Glutamatergic neuron (in vitro differentiated cells): ENCODE measurements around the gene SLC4A8. TPM values are rescaled to one million over a fixed set of nuclear protein-coding genes. Genes with fewer than 3 reads are reported as not detected.

ENCODE experiments used
- DNase-seq: peaks from one replicate; pipeline ENCODE4 v3.0.0; 2022
- H3K27ac Mint-ChIP-seq: one replicate; pipeline ENCODE4 v1.8.0; 2020; ENCODE audit warnings: mild to moderate bottlenecking, mixed read lengths, inconsistent platforms; ENCODE audit not compliant: unreplicated experiment
- H3K27me3 Mint-ChIP-seq: one replicate; pipeline ENCODE4 v1.8.0; 2020; ENCODE audit warnings: mild to moderate bottlenecking, moderate library complexity, mixed read lengths, inconsistent platforms; ENCODE audit not compliant: unreplicated experiment
- H3K36me3 Mint-ChIP-seq: one replicate; pipeline ENCODE4 v1.8.0; 2020; ENCODE audit warnings: mild to moderate bottlenecking, mixed read lengths, inconsistent platforms; ENCODE audit not compliant: unreplicated experiment
- H3K4me1 Mint-ChIP-seq: one replicate; pipeline ENCODE4 v1.8.0; 2020; ENCODE audit warnings: mild to moderate bottlenecking, low read depth, mixed read lengths, inconsistent platforms; ENCODE audit not compliant: unreplicated experiment
- H3K4me3 Mint-ChIP-seq: one replicate; pipeline ENCODE4 v1.8.0; 2020; ENCODE audit warnings: mild to moderate bottlenecking, mixed read lengths, inconsistent platforms; ENCODE audit not compliant: unreplicated experiment
- H3K9me3 Mint-ChIP-seq: one replicate; pipeline ENCODE4 v1.8.0; 2020; ENCODE audit warnings: mild to moderate bottlenecking, moderate library complexity, mixed read lengths, inconsistent platforms; ENCODE audit not compliant: unreplicated experiment
- total RNA-seq: library from RNA; stranded (reverse); fragmentation: NEBNext Ultra II Directional; extraction: Animal tissue kit (Norgen Biotek cat#: 25700); gene quantifications from one replicate; pipeline ENCODE4 v1.2.1, GENCODE V29; 2021; ENCODE audit not compliant: unreplicated experiment
- TF ChIP-seq, protein P1 (sequence below): fragments of 200-600 bp; sonication (generic); IDR thresholded peaks from one replicate; pipeline ENCODE4 v1.5.0; 2021; ENCODE audit not compliant: partially characterized antibody, unreplicated experiment

SLC4A8 gene
- total RNA-seq, 1 donor from 2014 or later, result 80.0 TPM

DNA sequence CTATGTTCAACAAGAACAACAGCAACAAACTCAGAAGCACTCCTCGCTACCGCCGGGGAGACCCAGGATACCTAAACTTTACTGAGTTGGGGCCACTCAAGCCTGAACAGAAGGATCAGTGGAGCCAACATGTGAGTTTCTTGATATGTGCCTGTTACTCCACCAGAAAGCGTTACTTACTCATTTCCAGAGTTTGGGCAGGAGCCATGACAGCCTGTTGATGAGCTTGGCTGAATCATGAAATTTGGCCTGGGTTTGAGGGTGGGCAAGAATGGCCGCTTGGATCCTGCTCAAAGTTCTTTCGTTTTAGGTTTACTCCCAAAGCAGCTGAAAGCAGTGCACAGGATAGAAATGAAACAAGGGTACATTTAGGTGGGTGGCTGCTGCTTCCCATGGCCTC is 21.5 kb upstream of the SLC4A8 start:
- Mint-ChIP-seq H3K27ac (no peak overlapping the region), H3K4me1 (peaks cover 2% of the 10 kb centered on the region), H3K9me3 (peaks cover 2% of the 10 kb centered on the region), H3K27me3 (peaks cover 4% of the 10 kb centered on the region), H3K4me3 (no peak overlapping the region), H3K36me3 (no peaks in the 10 kb centered on the region)
- TF ChIP-seq, protein P1, sequence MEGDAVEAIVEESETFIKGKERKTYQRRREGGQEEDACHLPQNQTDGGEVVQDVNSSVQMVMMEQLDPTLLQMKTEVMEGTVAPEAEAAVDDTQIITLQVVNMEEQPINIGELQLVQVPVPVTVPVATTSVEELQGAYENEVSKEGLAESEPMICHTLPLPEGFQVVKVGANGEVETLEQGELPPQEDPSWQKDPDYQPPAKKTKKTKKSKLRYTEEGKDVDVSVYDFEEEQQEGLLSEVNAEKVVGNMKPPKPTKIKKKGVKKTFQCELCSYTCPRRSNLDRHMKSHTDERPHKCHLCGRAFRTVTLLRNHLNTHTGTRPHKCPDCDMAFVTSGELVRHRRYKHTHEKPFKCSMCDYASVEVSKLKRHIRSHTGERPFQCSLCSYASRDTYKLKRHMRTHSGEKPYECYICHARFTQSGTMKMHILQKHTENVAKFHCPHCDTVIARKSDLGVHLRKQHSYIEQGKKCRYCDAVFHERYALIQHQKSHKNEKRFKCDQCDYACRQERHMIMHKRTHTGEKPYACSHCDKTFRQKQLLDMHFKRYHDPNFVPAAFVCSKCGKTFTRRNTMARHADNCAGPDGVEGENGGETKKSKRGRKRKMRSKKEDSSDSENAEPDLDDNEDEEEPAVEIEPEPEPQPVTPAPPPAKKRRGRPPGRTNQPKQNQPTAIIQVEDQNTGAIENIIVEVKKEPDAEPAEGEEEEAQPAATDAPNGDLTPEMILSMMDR, result no peak
- DNase-seq, result no peak

DNA sequence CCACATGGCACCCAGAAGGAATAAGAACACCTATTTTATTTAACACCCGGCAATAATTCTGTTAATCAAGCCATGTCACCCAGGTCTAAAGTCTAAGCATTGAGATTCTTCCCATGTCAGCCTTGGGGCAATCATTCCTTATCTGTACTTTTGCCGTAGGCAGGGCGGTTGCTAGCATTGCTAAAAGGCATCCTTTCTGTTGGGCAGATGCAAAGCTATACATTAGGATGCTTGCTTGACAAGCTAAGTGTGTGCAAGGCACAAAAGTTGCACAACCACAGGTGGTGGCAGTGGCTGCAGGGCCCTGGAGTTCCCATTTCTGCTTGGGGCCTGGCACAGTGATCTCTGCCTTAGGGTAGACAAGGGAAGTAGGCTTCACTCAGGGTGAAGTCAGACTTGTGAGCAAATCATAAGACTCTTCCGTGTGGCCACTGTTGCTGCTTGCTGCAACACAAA is 20.9 kb upstream of the SLC4A8 start:
- Mint-ChIP-seq H3K9me3 (peaks cover 2% of the 10 kb centered on the region), H3K4me3 (no peak overlapping the region), H3K27ac (no peak overlapping the region), H3K4me1 (peaks cover 2% of the 10 kb centered on the region), H3K36me3 (no peaks in the 10 kb centered on the region), H3K27me3 (peaks cover 4% of the 10 kb centered on the region)
- no peak for DNase-seq
- TF ChIP-seq, protein P1, result no peak

DNA sequence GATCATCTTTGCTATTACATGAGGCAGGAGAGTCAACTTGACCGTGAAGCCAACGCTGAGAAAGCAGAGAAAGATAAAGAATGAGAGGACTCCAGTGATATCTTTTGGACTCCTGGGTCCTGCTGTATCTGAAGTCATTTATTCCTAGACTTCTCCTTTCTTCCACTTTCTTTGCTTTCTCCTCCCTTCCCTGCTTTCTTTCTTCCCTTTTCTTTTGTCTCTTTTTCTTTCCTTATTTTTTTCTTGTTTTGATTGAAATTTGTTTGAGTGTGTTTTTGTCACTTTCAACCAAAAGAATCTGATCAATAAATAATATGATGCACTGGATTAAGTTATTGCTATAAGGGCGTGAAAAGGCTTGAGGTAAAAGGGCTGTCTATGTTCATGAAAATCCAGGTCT is 20.0 kb upstream of the SLC4A8 start:
- TF ChIP-seq, protein P1, result no peak
- no peak for DNase-seq
- H3K9me3 Mint-ChIP-seq, result peaks cover 2% of the 10 kb centered on the region
- H3K27ac Mint-ChIP-seq, result no peak overlapping the region
- no peaks in the 10 kb centered on the region for H3K36me3 Mint-ChIP-seq
- H3K4me3 Mint-ChIP-seq, result no peak overlapping the region
- peaks cover 2% of the 10 kb centered on the region for H3K4me1 Mint-ChIP-seq
- H3K27me3 Mint-ChIP-seq, result peaks cover 4% of the 10 kb centered on the region

DNA sequence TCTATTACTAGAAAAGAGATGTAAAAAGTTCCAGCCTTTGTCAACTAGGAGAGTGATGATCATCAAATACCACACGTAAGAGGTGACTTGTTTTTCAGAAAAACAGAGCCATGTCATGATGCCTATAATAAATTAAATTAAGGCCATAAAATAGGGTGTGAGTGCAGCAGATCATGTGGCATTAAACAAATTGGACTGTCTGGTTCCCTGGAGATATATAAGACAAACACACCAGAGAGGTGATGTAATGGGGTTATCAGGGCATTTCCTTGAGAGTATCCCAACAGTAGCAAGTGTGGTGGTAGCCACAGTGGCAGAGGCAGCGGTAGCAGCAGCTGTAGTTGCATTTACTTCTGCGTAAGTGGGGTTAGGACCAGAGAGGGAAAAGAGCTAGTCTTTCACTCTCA is 18.8 kb upstream of the SLC4A8 start:
- Mint-ChIP-seq H3K27me3 (peaks cover 4% of the 10 kb centered on the region), H3K4me3 (no peak overlapping the region), H3K36me3 (no peaks in the 10 kb centered on the region), H3K27ac (no peak overlapping the region), H3K4me1 (peaks cover 2% of the 10 kb centered on the region), H3K9me3 (peaks cover 2% of the 10 kb centered on the region)
- TF ChIP-seq, protein P1, result no peak
- DNase-seq, result no peak

DNA sequence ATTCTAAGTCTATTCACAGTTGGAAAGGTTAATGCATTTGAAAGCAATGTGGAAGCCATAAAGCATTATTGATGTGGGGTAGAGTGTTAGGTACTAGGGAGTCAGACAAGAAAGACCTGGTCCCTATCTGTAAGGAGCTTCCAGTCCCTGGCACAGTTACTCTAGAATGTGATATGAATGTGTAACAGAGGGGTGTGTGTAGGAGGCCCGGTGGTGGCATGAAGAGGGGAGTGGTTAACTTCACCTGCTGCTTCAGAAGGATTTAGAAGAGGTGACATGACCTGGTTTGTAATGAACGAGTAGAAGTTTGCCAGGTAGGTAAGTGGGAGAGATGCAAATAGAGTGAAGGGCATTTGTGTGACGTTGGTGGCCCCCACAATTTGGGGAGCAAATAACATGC is 18.3 kb upstream of the SLC4A8 start:
- H3K27ac Mint-ChIP-seq, result peak overlapping the region; percentile 64
- H3K27me3 Mint-ChIP-seq, result peaks cover 4% of the 10 kb centered on the region
- DNase-seq, result no peak
- H3K4me3 Mint-ChIP-seq, result no peak overlapping the region
- H3K36me3 Mint-ChIP-seq, result no peaks in the 10 kb centered on the region
- peaks cover 2% of the 10 kb centered on the region for H3K4me1 Mint-ChIP-seq
- H3K9me3 Mint-ChIP-seq, result peaks cover 2% of the 10 kb centered on the region
- TF ChIP-seq, protein P1, result no peak
